Vagina (tissue), 2 donors: ENCODE results near the gene LCT.

ENCODE experiments used
- POLR2A ChIP-seq, 2 donors: fragments of 450-650 bp; IDR thresholded peaks; one replicate each; pipeline ENCODE4 v1.6.1; 2017; ENCODE audit warnings: antibody characterized with exemption in 2 of 2, mild to moderate bottlenecking in 2 of 2, moderate library complexity in 2 of 2
- POLR2AphosphoS5 ChIP-seq, 2 donors: sonication (generic); formaldehyde crosslinking; IDR thresholded peaks; one replicate each; pipeline ENCODE4 v1.9.0; 2017; ENCODE audit warnings: antibody characterized with exemption in 2 of 2, mild to moderate bottlenecking in 2 of 2, low read depth in 1 of 2; ENCODE audit not compliant: insufficient read depth in 1 of 2
- TF ChIP-seq, protein P1 (sequence below), 3 experiments: fragments of 450-650 bp in 2 of 3; fragments of 200-600 bp in 1 of 3; sonication (generic) in 1 of 3; IDR thresholded peaks; one replicate each; pipeline ENCODE4 v1.5.1; 2017 to 2019; ENCODE audit warnings: antibody characterized with exemption in 3 of 3, mild to moderate bottlenecking in 2 of 3, moderate library complexity in 2 of 3

DNA sequence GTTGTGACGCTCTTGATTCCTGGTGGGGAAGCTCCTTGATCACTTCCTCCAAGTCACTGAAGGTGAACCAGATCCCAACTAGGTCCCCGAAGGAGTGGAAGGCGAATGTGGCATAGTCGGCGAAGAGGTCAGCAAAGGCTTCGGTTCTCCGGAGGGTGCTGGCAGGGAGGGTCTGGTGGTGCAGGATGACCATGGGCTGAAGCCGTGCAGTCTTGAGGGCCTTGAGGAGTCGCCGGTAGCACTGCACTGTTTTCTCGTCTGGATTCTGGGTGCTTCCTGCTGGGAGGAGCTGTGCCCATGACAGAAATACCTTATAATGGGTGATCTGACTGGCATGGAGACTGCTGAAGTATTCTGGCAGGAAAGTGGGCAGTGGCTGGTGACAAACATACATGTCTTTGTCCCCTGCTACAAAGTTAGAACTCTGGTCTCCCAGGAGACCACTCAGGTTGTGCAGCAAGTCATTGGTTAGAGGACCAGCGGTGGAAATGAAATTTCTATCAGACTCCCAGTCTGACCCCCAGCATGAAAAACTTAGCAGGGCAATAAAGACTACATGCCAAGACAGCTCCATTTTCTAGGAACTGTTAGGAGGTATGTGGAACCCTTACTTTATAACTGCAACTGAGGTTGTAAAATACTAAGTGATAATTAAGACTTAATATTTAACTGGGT, at the start of gene LCT:
- TF ChIP-seq, protein P1, sequence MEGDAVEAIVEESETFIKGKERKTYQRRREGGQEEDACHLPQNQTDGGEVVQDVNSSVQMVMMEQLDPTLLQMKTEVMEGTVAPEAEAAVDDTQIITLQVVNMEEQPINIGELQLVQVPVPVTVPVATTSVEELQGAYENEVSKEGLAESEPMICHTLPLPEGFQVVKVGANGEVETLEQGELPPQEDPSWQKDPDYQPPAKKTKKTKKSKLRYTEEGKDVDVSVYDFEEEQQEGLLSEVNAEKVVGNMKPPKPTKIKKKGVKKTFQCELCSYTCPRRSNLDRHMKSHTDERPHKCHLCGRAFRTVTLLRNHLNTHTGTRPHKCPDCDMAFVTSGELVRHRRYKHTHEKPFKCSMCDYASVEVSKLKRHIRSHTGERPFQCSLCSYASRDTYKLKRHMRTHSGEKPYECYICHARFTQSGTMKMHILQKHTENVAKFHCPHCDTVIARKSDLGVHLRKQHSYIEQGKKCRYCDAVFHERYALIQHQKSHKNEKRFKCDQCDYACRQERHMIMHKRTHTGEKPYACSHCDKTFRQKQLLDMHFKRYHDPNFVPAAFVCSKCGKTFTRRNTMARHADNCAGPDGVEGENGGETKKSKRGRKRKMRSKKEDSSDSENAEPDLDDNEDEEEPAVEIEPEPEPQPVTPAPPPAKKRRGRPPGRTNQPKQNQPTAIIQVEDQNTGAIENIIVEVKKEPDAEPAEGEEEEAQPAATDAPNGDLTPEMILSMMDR (IDR thresholded peaks at IDR 0.05) = no peak
- TF ChIP-seq POLR2A (IDR thresholded peaks at IDR 0.05) = no peak
- no peak for TF ChIP-seq POLR2AphosphoS5 (IDR thresholded peaks at IDR 0.05; ENCODE audit: insufficient read depth in 1 of 2, low read depth in 1 of 2)
